GM10248 (cell line): ENCODE data around the gene CDCA3.
A peak's percentile ranks its signal among the peaks of the same experiment; 100 is the strongest.

Experiments used
- CTCF ChIA-PET: fragments of 300-600 bp; sonication (Branson Sonifier 250); formaldehyde crosslinking; extraction: SDS; loops from one replicate; lab custom pipeline; 2021; ENCODE audit warnings: antibody characterized with exemption; lab: Yijun Ruan, JAX
- POLR2A ChIA-PET: fragments of 350-650 bp; sonication (Branson Sonifier 250); formaldehyde crosslinking; extraction: SDS; loops from one replicate; lab custom pipeline; 2020; ENCODE audit warnings: antibody characterized with exemption; lab: Yijun Ruan, JAX
- DNase-seq: peaks from one replicate; pipeline ENCODE4 v3.0.0; 2012; ENCODE audit errors: extremely low spot score
- TF ChIP-seq, protein P1 (sequence below): IDR thresholded peaks from 2 replicates; pipeline ENCODE4 v1.5.1; 2012; ENCODE audit warnings: mild to moderate bottlenecking, low read depth; ENCODE audit errors: extremely low read depth, missing control alignments, control extremely low read depth

The CDCA3 gene

DNA sequence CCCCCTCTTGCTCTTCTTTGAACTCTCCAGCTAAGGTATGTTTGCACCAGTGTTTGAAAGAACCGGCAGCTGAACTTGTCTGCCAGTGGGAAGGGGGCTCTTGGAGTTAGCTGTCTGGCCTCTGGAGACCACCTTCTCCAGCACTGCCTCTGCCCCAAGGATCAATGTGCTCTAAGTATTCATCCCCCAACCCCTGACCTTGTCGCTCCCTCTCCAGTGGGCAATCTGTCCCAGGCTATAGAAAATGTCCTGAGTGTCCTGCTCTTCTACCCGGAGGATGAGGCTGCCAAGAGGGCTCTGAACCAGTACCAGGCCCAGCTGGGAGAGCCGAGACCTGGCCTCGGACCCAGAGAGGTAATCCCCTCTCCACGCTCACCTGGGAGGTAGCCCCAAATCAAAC lies 20.1 kb downstream of the CDCA3 start:
- CTCF ChIA-PET, result interaction anchor here (0.8 to 3.8 kb wide), 11 partner anchors 9 to 277 kb away, joined by 3 to 15 read pairs (median 4); partner anchors contain the start of genes GNB3, MLF2, SPSB2 and TPI1
- DNase-seq, result no peak
- POLR2A ChIA-PET, result interaction anchor here (1.3 kb wide), 1 partner anchor 36 kb away, joined by 5 read pairs; the partner anchor contains the start of gene TPI1
- TF ChIP-seq, protein P1, sequence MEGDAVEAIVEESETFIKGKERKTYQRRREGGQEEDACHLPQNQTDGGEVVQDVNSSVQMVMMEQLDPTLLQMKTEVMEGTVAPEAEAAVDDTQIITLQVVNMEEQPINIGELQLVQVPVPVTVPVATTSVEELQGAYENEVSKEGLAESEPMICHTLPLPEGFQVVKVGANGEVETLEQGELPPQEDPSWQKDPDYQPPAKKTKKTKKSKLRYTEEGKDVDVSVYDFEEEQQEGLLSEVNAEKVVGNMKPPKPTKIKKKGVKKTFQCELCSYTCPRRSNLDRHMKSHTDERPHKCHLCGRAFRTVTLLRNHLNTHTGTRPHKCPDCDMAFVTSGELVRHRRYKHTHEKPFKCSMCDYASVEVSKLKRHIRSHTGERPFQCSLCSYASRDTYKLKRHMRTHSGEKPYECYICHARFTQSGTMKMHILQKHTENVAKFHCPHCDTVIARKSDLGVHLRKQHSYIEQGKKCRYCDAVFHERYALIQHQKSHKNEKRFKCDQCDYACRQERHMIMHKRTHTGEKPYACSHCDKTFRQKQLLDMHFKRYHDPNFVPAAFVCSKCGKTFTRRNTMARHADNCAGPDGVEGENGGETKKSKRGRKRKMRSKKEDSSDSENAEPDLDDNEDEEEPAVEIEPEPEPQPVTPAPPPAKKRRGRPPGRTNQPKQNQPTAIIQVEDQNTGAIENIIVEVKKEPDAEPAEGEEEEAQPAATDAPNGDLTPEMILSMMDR, result no peak

- TF ChIP-seq, protein P1, result no peak
- CTCF ChIA-PET, result interaction anchor here (0.8 to 3.8 kb wide), 9 partner anchors 8 to 78 kb away, joined by 3 to 15 read pairs (median 4); partner anchors contain the start of genes GNB3, MLF2 and SPSB2
- DNase-seq, result no peak
- POLR2A ChIA-PET, result interaction anchor here (1.3 kb wide), 1 partner anchor 37 kb away, joined by 5 read pairs; the partner anchor contains the start of gene TPI1
These were observed 20.7 kb downstream of the CDCA3 start for GRCh38 chr12:6830286-6830890.

- POLR2A ChIA-PET, result interaction anchor here (1.3 kb wide), 1 partner anchor 38 kb away, joined by 5 read pairs; the partner anchor contains the start of gene TPI1
- DNase-seq, result no peak
- CTCF ChIA-PET, result interaction anchor here (1.0 to 6.6 kb wide), 14 partner anchors 7 to 266 kb away, joined by 3 to 60 read pairs (median 4); partner anchors contain the start of genes COPS7A, GNB3, MLF2 and PTMS
- TF ChIP-seq, protein P1, result no peak
These were observed 21.4 kb downstream of the CDCA3 start for GRCh38 chr12:6829536-6830220.

GRCh38 chr12:6828781-6829535 lies 22.1 kb downstream of the CDCA3 start:
- DNase-seq, result no peak
- POLR2A ChIA-PET, result no interaction called here
- TF ChIP-seq, protein P1, result no peak
- CTCF ChIA-PET, result interaction anchor here (1.0 to 6.6 kb wide), 13 partner anchors 9 to 275 kb away, joined by 3 to 60 read pairs (median 4); partner anchors contain the start of genes COPS7A, GNB3, MLF2 and PTMS

- TF ChIP-seq, protein P1, result peak; percentile 19
- DNase-seq, result no peak
- CTCF ChIA-PET, result interaction anchor here (1.0 to 6.6 kb wide), 11 partner anchors 9 to 274 kb away, joined by 3 to 60 read pairs (median 3); partner anchors contain the start of genes COPS7A, GNB3, MLF2 and PTMS
- POLR2A ChIA-PET, result no interaction called here
These were observed 22.9 kb downstream of the CDCA3 start, which contains the start of gene P3H3 for GRCh38 chr12:6827982-6828780. P3H3 (plus strand) TSS chr12:6828407; CDS start chr12:6828441, 34 bp downstream.
